Colon (tissue), 2 donors: Measurements from ENCODE around the gene MIER2.
A peak's percentile ranks its signal among the peaks of the same experiment; 100 is the strongest.

Source experiments
- FAIRE-seq: peaks from 2 replicates; lab custom pipeline; 2012; peaks lifted over from hg19 to GRCh38; lab: Jason Lieb, UNC
- donor health status: control.
- donor health status: control.

The MIER2 gene

DNA sequence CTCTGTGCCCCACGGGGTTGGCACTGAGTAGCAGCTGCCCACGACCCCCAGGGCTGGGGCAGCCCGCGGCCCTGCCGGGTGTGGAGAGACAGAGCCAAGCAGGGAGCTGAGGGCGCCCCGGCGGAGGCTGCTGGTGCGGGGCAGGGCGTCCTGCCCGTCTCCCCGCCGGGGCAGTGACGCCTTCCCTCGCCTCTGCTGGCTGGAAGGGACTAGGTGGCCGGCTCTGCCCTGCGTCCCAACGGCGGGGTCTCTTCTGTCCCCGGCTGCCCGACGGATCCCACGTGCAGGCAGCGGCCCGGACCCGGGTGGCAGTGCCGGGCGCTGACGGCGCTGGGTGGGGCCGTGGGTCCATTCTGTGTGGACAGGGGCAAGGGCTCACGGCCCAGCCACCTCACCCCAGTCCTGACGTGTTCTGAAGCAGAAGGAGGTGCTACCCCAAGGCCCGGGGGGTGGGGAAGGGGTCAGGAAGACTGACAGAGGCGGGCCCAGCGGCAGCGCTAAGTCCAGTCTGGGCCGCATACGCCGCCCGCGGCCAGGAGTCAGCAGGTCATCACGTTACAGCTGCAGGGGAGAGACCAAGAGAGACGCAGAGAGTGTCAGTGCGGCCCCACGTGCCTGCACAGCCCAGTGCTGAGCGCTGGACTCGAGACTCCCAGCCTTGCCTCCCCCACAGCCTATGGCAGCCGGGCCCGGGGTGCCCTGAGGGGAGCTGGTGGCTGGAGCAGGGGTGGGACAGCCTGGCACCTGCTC lies 38.3 kb downstream of the MIER2 start:
- no peak for FAIRE-seq

DNA sequence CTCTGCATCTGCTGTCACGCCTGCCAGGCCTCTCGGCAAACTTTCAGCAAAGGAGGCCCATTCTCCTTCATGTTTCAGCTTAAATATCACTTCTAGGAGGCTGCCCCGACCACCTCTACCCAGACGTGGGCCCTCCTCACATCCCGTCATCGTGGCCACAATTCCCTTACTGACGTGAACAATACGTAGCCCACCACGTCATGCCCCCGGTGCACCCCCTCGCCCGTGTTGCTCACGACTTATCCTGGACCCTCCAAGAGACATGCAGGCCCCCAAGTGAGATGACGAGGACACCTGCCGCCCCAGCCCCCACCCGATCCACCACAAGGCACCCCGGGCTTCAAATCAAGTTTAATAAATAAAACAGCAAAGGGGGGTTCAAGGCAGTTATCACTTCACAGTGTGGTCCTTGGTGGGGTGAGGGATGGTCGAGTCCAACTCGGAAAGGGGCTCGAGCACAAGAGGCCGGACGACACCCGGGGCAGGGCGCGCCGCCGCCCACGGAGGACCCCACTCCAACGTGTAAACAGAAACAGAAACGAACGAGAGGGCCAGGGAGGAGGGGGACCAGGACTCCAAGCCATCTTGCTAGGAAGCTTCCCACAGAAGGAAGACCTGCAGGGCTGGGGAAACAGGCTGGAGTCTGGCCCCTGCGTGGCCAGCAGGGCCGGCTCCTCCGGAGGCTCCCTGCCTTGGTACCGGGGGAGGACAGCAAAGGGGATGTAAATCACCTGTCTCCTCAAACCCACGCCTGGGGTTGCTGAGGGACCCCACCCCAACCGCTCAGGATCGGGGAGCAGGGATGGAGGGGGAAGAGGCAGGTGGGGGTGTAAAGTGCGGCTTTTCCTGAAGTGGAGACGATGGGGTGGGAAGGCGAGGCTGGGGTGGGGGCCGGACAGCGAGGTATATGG lies 39.1 kb downstream of the MIER2 start:
- FAIRE-seq: no peak

DNA sequence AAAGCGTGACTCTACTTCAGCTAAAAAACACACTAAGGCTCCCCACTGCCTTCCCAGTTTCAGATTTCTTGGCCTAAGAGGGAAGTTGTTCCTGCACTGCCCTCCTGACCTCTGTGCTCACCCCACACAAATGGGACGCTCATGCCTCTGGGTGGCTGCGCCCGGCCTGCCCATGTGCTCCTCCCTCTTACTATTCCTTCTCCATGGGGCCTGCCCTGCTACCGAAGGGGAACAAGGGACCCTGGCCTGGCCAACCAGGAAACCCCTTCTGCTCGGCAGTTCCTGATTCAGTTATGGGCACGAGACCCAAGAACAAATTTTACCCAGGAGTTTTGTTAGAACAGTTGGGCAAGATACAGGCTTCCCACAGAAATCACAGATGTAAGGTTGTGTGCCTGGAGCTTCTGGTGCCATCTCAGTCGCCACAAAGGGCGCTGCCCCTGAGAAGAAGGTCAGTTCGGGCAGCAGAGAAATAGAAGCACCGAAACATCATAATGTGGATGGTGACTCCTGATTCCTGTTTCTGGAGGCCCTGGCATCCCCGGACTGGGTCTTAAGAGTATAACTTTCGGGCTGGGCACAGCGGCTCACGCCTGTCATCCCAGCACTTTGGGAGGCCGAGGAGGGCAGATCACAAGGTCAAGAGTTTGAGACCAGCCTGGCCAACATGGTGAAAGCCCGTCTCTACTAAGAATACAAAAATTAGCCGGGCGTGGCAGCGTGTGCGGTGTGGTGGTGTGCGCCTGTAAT lies 47.9 kb downstream of the MIER2 start:
- FAIRE-seq: no peak

DNA sequence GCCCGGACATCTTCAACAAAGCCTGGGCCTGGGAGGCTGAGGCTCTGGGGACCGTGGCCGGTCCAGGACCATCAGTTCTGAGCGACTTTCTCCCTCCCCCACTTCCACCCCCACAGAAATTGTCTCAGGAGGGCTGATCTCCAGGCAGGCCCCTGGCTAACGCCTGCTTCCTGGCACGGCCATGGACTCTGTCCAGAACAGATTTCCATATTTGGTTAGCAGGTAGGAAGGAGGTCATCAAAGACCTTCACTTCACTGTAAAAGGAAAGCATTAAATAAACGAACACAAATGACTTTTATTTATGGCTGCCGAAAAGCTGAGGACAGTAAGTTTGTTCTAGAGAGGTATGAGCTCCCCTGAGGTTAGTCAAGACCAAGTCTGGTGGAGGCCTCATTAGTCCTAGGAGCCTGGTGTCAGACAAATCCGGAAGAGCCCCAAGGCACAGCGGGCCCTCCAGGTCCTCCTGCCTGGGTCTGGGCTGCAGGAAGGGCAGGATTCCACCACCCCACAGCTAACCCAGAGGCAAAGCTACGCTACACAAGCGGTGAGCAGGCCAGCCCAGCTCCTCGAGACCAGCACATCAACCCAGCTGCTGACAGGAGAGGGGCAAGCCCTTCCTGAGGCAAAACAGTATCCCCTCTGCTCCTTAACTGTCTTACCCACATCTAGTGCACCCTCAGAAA lies 48.8 kb downstream of the MIER2 start:
- FAIRE-seq: no peak

DNA sequence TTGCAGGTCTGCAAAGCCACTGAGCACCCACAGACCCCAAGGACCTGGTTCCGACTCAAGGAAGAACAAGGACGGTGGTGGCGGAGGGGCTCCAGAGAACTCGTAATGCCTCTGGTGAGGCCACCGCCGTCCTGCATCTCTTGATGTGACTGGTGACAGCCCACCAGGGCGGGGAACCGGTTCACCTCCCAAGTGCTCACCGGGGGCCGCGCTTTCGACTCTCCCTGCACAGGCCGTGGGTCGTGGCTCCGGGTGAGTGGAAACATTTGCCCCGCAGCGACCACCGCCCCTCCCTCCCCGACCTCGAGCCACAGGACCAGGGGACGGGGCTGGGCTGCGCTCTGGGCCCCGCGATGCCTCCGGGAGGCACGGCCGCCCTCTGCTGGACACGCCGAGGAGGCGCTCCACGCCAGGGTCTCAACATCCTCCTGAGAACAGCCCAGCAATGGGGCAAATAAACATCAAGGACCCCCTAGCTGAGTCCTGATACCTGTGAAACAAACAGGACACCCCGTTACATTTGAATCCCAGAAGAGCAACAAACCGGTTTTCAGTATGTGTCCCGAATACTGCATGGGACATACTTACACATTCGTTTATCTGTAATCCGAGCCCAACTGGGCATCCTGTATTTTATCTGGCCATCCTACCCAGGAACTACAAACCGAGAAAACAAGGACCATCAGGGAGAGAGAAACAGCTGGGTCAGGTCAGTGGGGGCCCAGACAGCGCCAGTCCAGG lies 49.5 kb downstream of the MIER2 start:
- no peak for FAIRE-seq

DNA sequence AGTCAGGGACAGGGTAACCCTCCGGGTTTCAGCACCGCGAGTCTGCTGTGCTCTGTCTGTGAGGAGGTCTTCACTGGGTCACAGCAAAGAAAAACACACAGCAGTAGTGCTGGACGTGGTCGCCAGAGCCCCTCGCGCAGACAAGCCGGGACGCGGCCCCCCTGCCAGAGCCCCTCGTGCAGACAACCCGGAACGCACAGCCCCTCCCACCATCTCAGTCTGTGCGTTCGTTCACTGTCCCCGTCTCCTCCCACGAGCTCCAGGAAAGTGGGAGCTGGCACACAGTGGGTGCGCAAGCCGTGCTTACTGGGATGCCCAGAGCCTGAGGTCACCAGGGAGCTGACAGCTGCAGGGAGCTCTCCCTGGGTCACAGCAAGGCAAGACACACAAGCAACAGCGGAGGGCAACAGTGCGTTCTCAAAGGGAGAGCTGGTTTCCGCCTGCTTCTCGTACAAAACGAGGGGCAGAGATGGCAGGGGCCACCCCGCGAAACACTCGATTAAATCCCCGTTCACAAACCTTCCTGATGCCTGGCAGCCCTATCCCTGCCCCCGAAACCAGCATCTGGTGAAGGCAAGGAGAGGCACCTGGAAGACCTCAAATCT lies 50.2 kb downstream of the MIER2 start:
- no peak for FAIRE-seq

DNA sequence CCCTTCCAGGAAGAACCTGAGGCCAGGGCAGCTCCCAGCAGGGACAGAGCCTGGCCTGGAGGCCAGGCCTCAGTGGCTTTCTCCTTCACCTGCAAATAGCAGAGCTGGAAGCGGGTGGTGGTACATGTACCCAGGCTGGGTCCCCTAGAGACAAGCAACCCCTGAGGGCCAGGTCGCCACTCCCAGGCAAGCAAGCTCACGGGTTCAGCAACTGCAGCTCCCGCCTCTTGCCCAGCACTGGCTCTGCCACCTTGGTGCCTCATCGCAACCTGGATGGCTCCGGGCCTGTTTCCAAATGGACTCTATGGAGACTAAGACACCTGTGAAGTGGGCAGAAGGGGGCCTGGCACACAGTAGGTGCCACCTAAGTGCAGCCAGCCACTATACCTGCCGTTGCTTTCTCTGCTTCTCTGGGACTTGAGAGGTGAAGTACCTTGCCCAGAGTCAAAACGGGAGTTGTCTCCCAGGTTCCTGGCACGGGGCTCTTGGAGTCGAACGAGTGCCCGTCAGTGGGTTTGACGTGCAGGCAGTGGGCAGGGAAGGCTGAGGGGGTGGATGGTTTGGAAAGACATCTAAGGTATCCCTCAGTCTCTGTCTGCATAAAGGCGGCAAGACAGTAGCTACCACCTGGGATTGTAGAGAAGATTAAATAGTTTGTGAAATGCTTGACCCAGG lies 51.0 kb downstream of the MIER2 start:
- no peak for FAIRE-seq

DNA sequence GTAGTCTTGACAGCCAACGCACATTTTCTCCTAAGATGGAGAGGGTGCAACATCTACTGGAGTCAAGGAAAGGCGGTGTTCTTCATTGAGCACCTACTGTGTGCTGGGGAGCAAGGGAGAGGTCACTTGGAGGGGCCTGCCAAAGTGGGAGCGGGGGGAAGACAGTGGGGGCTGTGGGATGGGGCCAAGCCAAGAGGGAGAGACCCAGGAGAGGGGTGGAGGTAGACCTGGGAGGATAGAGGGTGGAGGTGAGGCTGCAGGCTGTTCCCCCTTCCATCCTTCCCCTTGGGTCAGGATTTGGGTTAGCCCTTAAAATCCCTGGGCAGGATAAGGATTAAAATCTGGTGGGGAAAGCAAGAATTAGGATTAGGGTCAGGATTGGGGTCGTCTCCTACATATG lies 51.6 kb downstream of the MIER2 start:
- no peak for FAIRE-seq

DNA sequence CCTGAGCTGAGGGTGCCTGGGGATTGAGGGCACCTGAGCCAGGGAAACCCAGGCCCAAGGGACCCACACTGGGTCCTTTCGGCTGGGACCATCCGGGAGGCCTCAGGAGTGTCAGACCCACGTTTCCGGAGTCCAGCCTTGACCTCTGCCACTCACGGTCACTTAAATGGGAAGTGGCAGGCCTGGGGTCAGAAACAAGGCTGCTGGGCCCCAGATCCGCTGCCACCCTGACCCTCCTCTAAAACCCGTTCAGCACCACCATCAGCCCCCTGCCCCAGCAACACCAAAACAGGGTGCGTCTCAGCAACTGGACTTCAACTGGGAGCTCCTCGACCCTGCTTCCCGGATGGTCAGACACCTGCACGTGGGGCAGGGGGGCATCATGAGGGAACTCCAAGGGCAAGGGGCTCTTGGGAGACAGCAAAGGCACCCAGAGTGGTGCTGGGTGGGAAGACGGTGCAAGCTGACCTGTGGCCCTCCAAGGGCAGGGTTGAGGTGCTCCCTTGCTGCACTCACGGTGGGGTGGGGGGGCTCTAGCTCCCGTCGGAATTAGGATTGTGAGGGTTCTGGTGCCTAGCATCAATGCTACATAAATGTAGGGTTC lies 52.2 kb downstream of the MIER2 start:
- no peak for FAIRE-seq

DNA sequence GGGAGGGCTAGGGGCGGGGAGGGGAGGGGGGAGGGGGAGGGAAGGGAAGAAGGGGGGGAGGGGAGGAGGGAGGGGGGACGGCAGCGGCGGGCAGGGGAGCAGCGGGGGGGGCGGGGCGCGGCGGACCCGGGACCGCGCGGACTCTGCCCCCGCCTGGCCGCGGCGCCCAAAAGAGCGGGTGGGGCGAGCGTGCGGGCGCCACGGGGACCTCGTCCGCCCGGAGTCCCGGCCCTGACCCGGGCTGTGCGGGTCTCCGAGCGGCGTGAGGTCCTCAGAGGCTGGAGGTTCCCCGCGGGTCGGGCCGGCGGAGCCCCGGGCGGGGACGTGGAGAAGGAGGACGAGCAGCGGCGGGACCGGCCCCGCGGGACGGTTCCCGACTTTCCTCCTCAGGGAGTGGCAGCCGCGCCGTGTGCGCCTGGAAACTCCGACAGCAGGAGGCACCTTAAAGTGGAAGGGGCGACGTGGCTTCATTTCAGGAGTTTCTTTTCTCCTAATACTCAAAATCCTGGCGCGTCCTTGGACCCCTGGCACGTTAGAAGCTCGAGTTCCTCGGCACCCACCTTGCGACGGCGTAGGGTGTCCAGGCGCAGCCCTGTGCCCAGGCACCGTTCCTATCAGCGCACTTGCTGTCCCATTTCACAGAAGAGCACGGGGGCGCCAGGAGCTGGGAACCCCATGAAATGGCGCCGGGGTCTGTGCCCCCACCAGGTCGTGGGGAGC lies 52.9 kb downstream of the MIER2 start:
- no peak for FAIRE-seq

DNA sequence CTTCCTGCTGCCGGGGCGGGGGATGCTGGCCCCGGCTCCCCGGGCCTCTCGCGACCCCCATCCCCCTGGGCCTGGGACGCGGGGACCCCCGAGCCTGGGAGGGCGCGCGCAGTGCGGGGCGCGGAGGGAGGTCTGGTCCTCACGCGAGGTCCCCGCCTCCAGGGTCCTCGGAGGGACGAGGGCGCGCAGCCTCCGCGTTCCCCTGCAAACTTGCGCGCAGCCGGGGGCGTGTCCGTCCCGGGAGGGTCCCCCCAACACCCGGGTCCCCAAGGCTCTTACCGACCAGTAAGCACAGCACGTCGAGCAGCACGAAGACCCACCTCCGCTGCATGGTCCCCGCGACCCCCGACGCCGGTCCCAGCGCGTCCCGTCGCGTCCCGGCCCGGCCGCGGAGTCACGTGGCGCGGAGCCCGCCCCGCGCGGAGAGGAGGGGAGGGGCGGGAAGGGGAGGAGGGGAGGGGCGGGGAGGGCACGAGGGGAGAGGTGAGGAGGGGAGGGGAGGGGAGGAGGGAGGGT lies 53.5 kb downstream of the MIER2 start, which contains the start of gene PLPP2:
Gene PLPP2, minus strand, starts transcription at position 398 of the 516 bp plus-strand sequence. Its CDS starts 67 bp downstream, at position 331.
- FAIRE-seq: no peak

DNA sequence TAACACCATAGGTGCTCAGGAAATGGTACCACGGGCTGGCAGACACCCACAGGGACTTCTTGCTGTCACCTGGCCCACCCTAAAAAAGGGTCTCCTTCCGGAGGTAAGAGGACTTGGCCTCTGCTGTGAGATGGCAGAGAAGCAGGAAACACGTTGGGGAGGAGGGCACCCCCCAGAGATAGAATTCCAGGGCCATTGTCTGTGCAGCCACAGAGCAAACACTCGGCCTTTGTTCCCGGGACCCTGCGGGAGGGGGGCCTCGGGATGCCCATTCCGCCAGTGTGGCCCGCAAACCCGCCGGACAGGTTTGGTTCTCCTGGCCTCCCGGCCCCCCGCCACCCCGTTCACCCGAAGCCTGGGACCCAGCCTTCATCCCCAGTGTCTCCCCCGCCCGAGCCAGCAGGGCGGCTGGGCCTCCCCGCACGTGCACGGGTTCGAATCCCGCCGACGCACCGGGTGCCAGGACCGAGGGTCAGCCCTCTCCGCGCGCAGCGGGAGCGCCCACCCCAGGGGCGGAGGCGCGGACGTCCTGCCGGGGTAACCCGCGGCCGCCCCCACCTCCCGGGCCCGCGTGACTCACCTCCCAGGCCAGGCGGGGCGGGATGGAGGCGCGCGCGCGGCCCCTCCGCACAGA lies 54.1 kb downstream of the MIER2 start:
- FAIRE-seq: no peak

DNA sequence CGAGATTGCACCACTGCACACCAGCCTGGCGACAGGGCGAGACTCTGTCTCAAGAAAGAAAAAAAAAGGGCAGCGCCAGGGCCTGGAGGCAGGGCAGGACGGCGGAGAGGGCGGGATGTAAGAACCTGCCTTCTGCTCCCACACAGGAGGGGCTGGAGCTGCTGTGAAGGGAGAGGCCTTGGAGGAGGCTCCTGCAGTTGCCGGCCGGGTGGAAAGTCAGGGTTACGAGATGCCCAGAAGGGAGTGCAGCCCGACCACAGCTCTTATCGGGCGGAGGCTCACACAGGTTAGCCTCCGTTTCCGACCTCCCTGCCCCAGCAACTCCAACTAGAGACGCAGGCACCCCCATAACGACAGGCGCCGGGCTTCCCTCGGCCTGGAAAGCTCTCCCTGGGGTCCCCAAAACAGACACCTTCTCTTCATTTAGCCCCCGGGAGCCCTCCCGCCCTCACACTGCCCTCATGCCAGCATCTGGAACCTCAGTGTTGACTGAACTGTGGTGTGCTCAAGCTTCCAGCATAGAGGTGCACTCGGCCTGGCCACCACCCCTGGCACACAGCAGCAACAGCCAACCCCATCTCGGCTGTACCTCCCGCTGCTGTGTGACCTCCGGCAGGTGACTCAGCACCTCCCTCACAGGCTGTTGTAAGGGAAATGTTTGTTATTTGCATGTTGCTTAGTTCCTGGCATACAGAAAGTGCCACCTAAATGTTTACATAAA lies 54.8 kb downstream of the MIER2 start:
- peak; percentile 18 for FAIRE-seq

DNA sequence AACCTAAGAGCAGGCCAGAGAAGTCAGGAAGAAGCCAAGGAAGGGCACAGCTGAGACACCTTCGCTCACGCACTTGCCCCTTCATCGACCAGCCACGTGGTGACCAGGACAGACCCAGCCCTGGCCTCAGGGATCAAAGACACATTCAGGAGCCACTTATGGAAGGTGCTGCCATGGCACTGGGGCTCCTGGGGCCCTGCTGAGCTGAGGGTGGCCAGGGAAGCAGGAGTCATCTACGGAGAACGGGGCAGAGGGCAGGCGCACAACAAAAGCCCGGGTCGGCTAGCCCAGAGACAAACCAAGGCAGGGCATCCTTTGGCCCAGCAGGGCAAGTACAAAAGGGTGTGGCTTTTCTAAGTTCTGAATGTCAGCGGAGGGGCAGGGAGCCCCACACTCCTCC lies 55.7 kb downstream of the MIER2 start:
- FAIRE-seq: no peak

DNA sequence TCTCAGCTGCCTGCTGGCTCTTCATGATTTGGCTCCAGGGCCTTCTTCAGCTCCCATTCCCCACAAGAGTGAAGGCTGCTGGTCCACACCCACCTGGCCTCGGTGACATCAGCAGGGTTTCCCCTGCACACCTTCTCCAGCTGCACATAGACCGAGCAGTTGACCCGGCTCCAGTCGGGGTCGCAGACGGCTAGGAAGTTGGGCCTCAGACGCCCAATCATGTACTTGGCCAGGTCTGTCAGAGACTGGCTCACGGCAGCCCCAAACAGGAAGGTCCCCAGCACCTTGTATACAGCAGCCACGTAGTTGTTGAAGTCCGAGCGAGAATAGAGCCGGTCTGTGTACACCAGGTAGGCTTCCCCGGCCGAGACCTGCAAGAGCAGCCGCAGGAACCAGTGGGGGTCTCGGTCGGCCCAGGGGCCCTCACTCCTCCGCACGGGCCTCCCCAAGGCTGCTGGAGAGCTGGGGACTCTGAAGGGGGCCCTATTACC lies 57.2 kb downstream of the MIER2 start:
- FAIRE-seq: no peak

DNA sequence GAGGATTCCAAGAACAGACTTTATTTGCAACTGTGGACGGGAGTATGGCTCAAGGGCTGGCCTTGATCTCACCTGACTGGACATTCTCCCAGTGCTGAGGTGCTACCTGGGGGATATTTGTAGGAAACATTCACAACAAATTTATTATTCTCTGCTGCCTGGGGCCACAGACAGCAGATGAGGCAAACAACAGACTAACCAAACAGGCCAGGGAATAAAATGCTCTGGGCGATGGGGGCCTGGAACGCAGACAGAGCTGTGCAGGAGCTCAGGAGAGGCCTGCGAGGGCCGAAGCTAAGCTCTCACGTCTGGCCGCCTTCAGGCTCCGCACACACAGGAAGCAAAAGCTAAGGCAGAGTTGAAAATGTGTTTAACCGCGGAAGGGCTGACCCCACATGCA lies 61.2 kb downstream of the MIER2 start:
- no peak for FAIRE-seq

DNA sequence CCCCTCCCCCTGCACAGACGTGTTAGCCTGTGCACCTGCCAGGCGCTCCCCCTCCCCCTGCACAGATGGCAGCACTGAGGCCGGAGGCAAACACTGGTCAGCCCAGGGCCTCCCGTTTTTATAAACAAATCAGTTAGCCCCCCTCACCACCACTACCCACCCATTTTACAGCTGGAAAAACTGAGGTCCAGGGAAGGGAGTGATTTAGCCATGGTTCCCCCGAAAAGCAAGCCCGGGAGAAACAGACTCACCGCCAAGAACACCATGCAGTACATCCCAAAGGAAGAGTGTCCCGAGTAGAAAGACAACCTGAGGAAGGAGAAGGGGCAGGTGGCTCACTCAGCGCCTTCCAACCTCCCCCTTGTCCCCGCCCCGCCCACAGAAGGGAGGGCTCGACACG lies 62.1 kb downstream of the MIER2 start:
- no peak for FAIRE-seq

DNA sequence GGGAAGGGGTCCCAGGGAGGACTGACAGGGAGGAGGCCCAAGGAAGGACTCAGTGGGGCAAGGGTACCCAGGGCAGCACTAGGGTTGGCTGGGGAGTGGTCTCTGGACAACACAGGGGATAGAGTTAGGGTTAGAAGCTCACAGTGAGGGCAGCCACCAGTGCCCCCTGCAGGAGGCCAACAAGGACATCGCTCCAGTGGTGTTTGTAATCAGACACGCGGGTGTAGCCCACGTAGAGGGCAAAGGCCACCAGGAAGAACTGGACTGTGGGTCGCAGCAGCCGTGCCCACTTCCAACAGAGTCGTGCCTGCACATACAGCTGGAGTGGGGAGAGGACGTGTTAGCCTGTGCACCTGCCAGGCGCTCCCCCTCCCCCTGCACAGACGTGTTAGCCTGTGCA lies 62.6 kb downstream of the MIER2 start:
- no peak for FAIRE-seq
